Fibroblast of skin of left quadriceps (primary cell): Measurements from ENCODE around the gene STRADA.
A peak's percentile ranks its signal among the peaks of the same experiment; 100 is the strongest.

ENCODE experiments used
- DNase-seq, 2 experiments: peaks; one replicate each; pipeline ENCODE4 v3.0.0-alpha.2; 2013; ENCODE audit warnings: low read depth in 2 of 2

The STRADA gene

GRCh38 chr17:63686138-63686685, 55.4 kb downstream of the STRADA start:
- no peak for DNase-seq

GRCh38 chr17:63685578-63685977, 56.0 kb downstream of the STRADA start:
- DNase-seq, result no peak

- DNase-seq, result no peak
Measured at GRCh38 chr17:63685041-63685440, 56.6 kb downstream of the STRADA start.

- DNase-seq, result no peak
Measured at GRCh38 chr17:63682981-63683380, 58.6 kb downstream of the STRADA start.

- DNase-seq, result no peak
Measured at GRCh38 chr17:63682441-63682840, 59.2 kb downstream of the STRADA start.

- DNase-seq, result no peak
Measured at GRCh38 chr17:63681530-63681929, 60.1 kb downstream of the STRADA start.

DNA sequence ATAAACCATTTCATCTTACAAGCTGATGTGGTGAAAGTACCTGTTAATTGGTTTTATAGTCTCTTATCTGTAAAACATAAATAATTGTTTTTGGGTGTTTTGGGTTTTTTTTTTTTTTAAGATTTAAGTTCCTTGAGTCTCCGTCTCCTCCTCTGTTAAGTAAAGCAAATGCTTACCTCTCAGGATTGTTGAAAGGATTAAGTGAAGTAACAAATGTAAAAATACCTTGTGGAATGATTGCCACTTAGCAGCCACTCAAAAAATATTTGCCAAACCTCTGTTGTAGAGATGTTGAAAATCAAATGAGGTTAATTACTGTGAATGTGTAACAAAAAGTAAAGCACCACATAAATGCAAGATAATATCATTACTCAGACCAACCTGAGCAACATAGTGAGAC, 60.9 kb downstream of the STRADA start:
- no peak for DNase-seq

GRCh38 chr17:63679214-63679613, 62.4 kb downstream of the STRADA start:
- DNase-seq, result no peak

DNA sequence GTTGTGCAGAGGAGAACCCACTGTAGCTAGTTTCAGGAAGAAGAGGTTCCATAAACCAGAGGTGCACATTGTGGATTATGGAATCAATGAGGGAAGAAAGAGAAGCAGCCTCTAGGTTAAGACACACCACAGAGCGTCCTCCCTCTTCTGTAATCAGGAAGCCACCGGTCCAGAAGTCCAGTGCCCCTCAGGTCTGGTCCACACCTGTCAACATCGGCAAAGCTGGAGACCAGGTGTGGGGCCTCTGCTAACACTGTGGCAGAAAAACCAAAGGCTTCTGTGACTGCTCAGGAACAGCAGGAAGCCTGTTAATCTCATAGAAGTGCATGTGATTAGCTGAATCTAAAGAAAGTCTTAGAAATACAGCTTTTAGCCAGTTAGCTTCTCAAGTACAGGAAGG, 65.0 kb downstream of the STRADA start:
- no peak for DNase-seq

DNA sequence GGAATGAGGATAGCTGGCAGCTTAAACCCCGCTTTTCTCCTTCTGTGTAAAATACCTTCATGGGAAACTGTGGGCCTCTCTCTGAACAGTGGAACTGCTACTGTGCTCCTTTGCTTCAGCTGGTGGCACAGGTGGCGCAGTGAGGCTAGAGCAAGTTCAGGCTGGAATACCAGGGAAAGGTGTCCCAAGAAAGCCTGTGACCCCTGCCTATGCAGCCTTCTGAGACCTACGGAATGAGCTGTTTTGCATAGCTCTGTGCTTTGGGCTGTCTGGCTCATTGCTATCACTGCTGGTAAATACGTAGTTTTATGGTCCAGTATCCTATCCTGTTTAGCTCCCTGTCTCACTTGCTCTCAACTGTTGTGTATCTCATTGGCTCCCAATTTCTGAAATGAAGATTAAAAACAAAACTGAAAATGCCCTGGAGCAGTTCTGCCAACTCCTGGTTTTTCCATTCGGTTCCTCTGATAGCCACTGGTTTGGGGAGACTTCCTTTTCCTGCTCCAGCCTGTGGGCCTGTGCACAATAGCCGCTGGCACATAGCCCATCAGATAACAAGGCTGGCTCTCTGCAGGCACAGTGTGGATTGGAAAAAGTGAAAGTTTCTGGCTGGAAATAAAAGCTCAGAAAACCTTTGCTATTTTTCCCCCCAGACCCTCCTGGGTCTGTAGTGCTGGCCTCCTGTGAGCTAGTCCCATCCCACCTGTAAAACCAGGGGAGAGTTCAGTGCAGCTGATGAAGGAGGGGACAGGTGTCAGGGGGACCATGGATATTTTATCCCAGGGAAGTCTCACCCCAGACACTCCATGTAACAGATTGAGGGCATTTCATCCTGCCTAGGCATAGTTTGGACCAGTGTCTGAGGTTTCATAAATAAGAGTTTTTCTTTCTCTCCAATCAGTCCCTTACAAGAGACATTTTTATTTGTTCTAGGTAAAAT, 65.7 kb downstream of the STRADA start:
- peak; percentile 38 to 44 for DNase-seq

DNA sequence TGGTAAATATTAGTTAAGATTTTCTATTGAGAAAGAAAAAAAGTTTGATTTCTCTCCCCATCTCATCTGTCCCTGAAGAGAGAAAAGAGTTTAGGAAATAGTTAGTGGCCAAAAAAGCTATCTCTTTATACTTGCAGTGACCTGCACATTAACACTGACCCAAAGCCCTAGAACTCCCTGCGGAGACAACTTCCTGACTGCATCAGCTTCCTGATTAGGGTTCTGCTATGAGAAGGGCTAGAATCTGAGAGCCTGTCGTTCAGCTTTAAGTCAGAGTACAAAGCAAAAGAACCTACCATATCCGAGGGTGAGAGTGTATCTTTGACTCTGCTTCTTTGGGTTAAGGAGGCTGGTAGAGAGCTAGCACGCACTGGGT, 66.4 kb downstream of the STRADA start:
- DNase-seq, result no peak

DNA sequence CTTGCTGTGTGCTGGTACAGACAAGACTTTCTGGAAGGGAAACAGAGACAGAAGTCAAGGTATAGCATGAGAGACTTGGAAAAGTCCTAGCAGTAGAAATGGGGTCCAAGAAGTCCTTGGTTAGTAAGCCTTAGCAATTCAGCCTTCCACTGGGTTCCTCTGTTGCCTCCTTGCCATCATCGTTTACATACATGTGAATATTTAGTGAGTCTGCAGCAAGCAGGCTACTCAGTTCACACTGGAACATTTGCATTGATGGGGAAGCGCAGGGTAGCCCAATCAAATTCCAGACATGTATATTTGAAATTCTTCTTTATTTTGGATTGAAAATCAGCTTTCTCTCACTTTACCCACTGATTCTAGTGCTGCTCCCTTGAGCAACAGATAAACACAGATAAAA, 68.7 kb downstream of the STRADA start:
- DNase-seq, result no peak

DNA sequence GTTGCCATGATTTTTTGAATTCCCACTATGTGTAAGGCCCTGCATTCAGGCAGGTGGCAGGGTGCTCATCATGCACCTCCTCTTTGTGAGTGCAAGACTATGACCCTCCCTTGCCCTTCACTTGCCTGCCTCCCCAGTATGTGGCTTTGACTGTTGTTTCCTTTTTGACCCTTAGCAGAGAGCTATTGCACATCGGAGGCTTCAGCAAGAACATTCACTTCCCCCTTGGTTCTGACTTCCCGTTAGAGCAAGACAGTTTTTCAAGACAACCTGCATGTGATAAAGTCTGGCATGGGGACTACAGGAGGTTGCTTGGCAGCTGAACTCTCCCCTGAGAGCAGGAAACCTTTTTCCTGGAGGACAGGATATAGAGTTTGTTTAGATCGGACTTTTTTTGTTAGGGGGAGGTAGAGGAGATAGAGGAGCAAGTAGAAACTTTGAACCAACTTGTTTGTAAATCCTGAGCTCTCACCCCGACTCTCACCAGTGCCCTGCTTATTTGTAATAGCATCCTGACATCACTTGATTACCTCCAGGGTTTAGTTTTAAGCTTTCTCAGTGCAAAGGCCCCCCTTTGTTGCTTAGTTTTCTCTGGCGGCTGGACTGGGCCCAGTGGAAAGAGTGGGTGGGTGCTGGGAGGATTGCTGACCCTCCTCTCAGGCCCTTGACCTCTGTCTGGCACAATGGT, 75.9 kb downstream of the STRADA start:
- no peak for DNase-seq

DNA sequence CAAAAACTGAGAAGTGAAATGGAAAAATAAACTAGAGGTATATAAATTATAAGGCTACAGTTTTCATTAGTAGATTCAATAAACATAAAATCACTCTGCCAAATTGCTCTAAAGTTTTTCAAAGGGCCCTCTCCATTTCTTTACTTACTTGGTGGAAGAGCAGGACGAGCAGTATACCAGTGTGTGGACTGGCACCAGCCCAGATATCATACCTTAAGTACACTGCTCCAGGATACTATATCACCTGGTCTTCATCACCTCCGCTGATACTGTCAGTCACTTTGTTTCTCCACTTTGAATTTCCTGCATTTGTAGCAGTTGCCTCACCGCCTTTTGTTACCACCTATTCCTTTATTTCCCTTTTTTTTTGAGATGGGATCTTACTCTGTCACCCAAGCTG, 81.7 kb downstream of the STRADA start:
- DNase-seq, result no peak

DNA sequence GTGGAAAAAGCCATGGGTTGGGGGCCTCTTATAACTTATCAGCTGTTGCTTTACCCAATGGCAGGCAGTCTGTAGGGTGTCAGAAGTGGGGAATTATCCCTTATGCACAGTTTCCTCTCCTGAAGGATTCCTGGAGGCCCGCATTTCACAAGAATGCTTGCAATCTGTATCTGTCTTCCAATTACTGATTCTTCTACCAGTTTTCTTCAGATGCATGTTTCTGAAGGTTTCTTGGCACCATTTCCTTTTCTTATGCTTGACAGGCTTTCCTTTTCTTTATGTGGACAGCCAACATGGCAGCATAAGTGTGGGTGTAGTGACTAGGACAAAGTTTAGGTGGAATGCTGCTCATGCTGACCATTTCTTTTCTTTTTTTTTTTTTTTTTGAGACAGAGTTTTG, 83.2 kb downstream of the STRADA start:
- DNase-seq, result no peak

DNA sequence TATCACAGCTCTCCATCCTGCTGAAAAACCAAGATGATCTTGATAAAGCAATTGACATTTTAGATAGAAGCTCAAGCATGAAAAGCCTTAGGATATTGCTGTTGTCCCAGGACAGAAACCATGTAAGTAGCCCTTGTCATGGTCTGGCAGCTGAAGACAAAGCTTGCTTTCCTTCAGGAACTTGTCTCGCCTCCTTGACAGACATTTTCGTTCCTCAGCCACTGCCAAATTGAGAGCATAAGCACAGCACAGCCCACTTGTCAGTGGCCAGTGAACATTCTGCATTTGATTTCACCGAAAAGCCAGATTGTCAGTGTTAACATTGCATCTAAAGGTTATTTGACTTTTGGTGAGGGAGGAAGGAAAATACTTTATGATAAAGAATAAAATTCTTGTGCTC, 83.8 kb downstream of the STRADA start:
- DNase-seq, result no peak

GRCh38 chr17:63653050-63653449, 88.5 kb downstream of the STRADA start:
- DNase-seq, result no peak
